Lung (tissue), 12 donors: ENCODE results near the gene GGT5. TPM values are rescaled to one million over a fixed set of nuclear protein-coding genes. Genes with fewer than 3 reads are reported as not detected.

ENCODE experiments used
- ATAC-seq: fragments of 200-7000 bp; cut with Tn5 transposase; one replicate; pipeline ENCODE4 v1.9.1; 2020; ENCODE audit warnings: moderate number of reproducible peaks; ENCODE audit not compliant: insufficient read depth, low FRiP score
- DNase-seq, 3 donors: peaks; one replicate each; pipeline ENCODE4 v3.0.0-alpha.2; 2013 to 2017
- H3K27ac ChIP-seq, 2 donors: one replicate each; pipeline ENCODE4 v1.5.1; 2013; ENCODE audit warnings: mild to moderate bottlenecking in 2 of 2, moderate library complexity in 2 of 2, control low read depth in 1 of 2, inconsistent platforms in 1 of 2, low read depth in 1 of 2, low read length in 1 of 2
- H3K27me3 ChIP-seq, 3 donors: one replicate each; pipeline ENCODE4 v1.5.1; 2013; ENCODE audit warnings: low read length in 2 of 3; ENCODE audit not compliant: control insufficient read depth in 3 of 3, insufficient read depth in 3 of 3
- H3K36me3 ChIP-seq, 4 donors: one replicate each; pipeline ENCODE4 v1.5.1; 2013; ENCODE audit warnings: low read length in 4 of 4, mild to moderate bottlenecking in 1 of 4, moderate library complexity in 1 of 4; ENCODE audit not compliant: control insufficient read depth in 4 of 4, insufficient read depth in 4 of 4
- H3K4me1 ChIP-seq, 5 donors: one replicate each; pipeline ENCODE4 v1.5.1; 2013; ENCODE audit warnings: low read length in 5 of 5, mild to moderate bottlenecking in 2 of 5, moderate library complexity in 1 of 5; ENCODE audit not compliant: control insufficient read depth in 5 of 5, insufficient read depth in 5 of 5
- H3K4me3 ChIP-seq: one replicate; pipeline ENCODE4 v1.5.1; 2013; ENCODE audit warnings: mild to moderate bottlenecking, control low read depth, moderate library complexity
- H3K9ac ChIP-seq, 2 donors: one replicate each; pipeline ENCODE4 v1.5.1; 2013; ENCODE audit warnings: low read length in 2 of 2, control low read depth in 1 of 2; ENCODE audit not compliant: insufficient read depth in 1 of 2
- H3K9me3 ChIP-seq, 4 donors: one replicate each; pipeline ENCODE4 v1.5.1; 2013; ENCODE audit warnings: low read length in 3 of 4, mild to moderate bottlenecking in 1 of 4, moderate library complexity in 1 of 4; ENCODE audit not compliant: control insufficient read depth in 4 of 4, insufficient read depth in 3 of 4
- WGBS, 2 donors: extraction: QIAGEN DNeasy Blood & Tissue Kit; methylation state at CpG; one replicate each; pipeline ENCODE4 v1.1.7; 2013; 5-methylcytosine and 5-hydroxymethylcytosine counted together
- polyA plus RNA-seq, 2 donors: library from polyadenylated mRNA; stranded (reverse); fragments of 200-250 nt; gene quantifications; one replicate each; pipeline ENCODE4 v1.2.1, GENCODE V29; 2013
- total RNA-seq, 2 donors: library from RNA; depleted of rRNA in 1 of 2; stranded (reverse); fragments of >200 nt in 1 of 2; gene quantifications; one replicate each; pipeline ENCODE4 v1.2.1, GENCODE V29; 2014 to 2021
- TF ChIP-seq, protein P1 (sequence below): IDR thresholded peaks from 2 replicates; pipeline ENCODE4 v1.5.1; 2012; ENCODE audit warnings: mild to moderate bottlenecking; ENCODE audit errors: control extremely low read depth, extremely low read depth
- donor health status: control.
- donor health status: control.
- donor health status: Bipolar disorder and iron deficiency.
- donor health status: healthy.
- donor health status: DM: yes; HTN: yes; CAD: no.

Gene GGT5
- total and polyA plus RNA-seq, 4 donors = 9.8 to 92.0 (median 54.7) TPM

DNA sequence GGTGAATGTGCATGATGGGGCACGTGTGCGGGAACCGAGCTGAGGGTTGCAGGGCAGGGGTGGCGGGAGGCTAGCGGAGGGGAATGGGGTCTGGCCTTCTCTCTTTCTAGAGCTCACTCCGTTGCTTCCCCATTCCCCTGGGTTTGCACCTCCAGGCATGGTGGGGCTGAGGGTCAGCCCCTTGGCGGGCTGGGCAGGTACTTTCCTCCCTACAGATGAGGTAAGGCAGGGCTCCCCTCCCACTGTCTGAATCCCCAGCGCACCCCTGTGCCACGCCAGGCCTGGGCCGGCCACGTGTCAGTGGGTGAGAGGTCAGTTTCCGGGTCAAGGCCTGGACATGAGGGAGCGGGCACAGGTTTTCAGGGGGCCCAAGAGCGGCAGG, 54.7 kb downstream of the GGT5 start:
- peaks cover 0 to 14% (median 5%) of the 10 kb centered on the region in 5 donors for H3K4me1 ChIP-seq
- peak overlapping the region in 1 of 2 donors; percentile 61 for H3K27ac ChIP-seq
- no peak overlapping the region for H3K9ac ChIP-seq
- WGBS, 2 donors = 81 to 90% methylated on average over 14 of the region's 14 CpGs
- no peaks in the 10 kb centered on the region for H3K9me3 ChIP-seq
- no peak for ATAC-seq
- no peak for DNase-seq
- no peak overlapping the region for H3K4me3 ChIP-seq
- H3K36me3 ChIP-seq = peaks cover 0 to 14% (median 0%) of the 10 kb centered on the region in 4 donors
- H3K27me3 ChIP-seq = no peaks in the 10 kb centered on the region
- TF ChIP-seq, protein P1, sequence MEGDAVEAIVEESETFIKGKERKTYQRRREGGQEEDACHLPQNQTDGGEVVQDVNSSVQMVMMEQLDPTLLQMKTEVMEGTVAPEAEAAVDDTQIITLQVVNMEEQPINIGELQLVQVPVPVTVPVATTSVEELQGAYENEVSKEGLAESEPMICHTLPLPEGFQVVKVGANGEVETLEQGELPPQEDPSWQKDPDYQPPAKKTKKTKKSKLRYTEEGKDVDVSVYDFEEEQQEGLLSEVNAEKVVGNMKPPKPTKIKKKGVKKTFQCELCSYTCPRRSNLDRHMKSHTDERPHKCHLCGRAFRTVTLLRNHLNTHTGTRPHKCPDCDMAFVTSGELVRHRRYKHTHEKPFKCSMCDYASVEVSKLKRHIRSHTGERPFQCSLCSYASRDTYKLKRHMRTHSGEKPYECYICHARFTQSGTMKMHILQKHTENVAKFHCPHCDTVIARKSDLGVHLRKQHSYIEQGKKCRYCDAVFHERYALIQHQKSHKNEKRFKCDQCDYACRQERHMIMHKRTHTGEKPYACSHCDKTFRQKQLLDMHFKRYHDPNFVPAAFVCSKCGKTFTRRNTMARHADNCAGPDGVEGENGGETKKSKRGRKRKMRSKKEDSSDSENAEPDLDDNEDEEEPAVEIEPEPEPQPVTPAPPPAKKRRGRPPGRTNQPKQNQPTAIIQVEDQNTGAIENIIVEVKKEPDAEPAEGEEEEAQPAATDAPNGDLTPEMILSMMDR = no peak

DNA sequence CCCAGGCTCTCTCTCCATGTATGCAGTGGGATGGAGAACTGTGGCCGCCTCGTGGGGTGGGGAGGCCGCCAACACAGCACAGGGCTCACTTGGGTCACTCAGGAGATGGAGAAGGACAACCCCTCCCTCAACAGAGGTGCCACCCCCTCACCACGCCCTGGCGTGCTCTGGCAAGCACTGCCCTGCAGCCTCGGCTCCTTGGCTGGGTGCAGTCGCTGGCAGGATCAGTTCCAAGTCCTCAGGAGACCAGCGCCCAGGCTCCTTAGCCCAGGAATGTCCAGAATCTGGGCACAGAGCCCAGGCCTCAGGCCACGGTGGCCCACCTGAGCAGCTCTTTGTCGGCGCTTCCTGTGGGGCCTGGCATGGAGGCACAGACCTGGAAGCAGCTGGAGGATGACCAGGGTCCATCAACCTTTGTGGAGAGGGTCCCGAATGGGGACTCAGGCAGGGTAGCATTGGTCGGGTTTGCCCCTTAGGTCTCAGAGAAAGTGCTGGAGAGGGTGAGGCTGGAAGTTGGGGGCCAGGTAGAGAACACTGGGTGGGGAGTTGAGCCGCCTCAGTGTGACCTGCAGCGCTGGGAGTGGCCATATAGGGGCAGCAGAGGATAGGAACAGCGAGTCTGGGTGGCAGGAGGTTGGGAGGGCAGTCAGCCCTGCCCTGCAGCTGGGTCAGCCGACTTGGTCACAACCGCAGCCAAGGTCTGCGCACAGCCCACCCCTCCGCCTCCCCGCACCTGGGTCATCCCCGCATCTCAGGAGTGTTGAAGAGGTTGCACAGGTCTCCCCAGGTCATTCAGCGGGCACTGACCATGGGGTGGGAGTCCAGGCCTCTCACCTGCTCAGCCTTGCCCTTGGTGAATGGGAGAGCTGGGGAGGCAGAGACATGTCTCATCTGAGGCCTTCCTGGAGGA, 55.4 kb downstream of the GGT5 start:
- no peaks in the 10 kb centered on the region for H3K27me3 ChIP-seq
- peak overlapping the region in 1 of 2 donors; percentile 61 for H3K27ac ChIP-seq
- TF ChIP-seq, protein P1 = peak; percentile 93
- H3K4me3 ChIP-seq = no peak overlapping the region
- DNase-seq = peak; percentile 70 to 72 (median 71)
- WGBS, 2 donors = 37 to 45% methylated on average over 23 of the region's 23 CpGs
- ATAC-seq = peak; percentile 87
- peaks cover 0 to 14% (median 5%) of the 10 kb centered on the region in 5 donors for H3K4me1 ChIP-seq
- H3K9ac ChIP-seq = no peak overlapping the region
- H3K36me3 ChIP-seq = peaks cover 0 to 14% (median 0%) of the 10 kb centered on the region in 4 donors
- no peaks in the 10 kb centered on the region for H3K9me3 ChIP-seq

DNA sequence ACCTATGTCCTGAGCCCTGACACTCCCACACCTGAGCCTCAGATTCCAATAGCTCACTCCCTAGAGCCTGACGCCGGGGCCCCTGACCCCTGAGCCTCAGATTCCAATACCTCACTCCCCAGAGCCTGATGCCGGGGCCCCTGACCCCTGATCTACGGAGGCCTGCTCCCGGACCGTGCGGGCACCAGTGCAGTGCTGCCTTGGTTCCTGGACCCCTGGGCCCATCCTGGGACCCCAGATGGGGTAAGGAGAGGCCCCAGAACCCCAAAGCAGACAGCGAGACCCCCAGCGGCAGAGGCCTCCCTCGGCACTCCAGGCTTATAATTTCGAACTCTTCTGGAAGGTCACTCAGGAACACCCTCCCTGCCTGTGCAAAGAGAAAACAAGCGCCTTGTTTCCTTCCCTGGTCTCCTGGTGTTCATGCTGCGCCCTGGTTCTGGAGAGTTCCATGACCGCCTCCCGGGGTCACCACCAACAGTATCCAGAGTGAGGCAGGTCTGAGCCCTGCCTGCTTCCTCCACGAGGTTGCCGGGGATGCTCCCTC, 56.1 kb downstream of the GGT5 start:
- H3K9ac ChIP-seq = no peak overlapping the region
- 74 to 85% methylated on average over 17 of the region's 17 CpGs for WGBS, 2 donors
- ATAC-seq (no peak), DNase-seq (no peak)
- peaks cover 0 to 14% (median 0%) of the 10 kb centered on the region in 4 donors for H3K36me3 ChIP-seq
- TF ChIP-seq, protein P1 = no peak
- H3K4me3 ChIP-seq = no peak overlapping the region
- no peaks in the 10 kb centered on the region for H3K9me3 ChIP-seq
- peaks cover 0 to 14% (median 5%) of the 10 kb centered on the region in 5 donors for H3K4me1 ChIP-seq
- peak overlapping the region in 1 of 2 donors; percentile 61 for H3K27ac ChIP-seq
- H3K27me3 ChIP-seq = no peaks in the 10 kb centered on the region
